WTC11 (cell line): ENCODE measurements around the gene FAM200B. TPM values are rescaled to one million over a fixed set of nuclear protein-coding genes. Genes with fewer than 3 reads are reported as not detected.

Source experiments
- ATAC-seq: fragments of 200-7000 bp; cut with Tn5 transposase; 2 replicates; pipeline ENCODE4 v1.10.0; 2021; ENCODE audit warnings: mild to moderate bottlenecking, moderate library complexity
- CTCF ChIA-PET: fragments of 300-600 bp; sonication (Branson Sonifier 250); formaldehyde crosslinking; loops from one replicate; lab custom pipeline; 2021; ENCODE audit warnings: antibody characterized with exemption; lab: Charles Lee
- POLR2A ChIA-PET: fragments of 350-600 bp; sonication (Branson Sonifier 250); formaldehyde crosslinking; loops from one replicate; lab custom pipeline; 2021; ENCODE audit warnings: antibody characterized with exemption; lab: Charles Lee
- DNase-seq: peaks from one replicate; pipeline ENCODE4 v3.0.0; 2021; ENCODE audit warnings: low spot score
- H3K27ac Mint-ChIP-seq: 2 replicates; pipeline ENCODE4 v1.8.0; 2021; ENCODE audit warnings: mixed read lengths
- H3K27me3 Mint-ChIP-seq: 2 replicates; pipeline ENCODE4 v1.8.0; 2021; ENCODE audit warnings: low read depth, mild to moderate bottlenecking, moderate library complexity, mixed read lengths
- H3K36me3 Mint-ChIP-seq: 2 replicates; pipeline ENCODE4 v1.8.0; 2021; ENCODE audit warnings: mixed read lengths
- H3K4me1 Mint-ChIP-seq: 2 replicates; pipeline ENCODE4 v1.8.0; 2022; ENCODE audit warnings: mixed read lengths
- H3K4me3 Mint-ChIP-seq: 2 replicates; pipeline ENCODE4 v1.8.0; 2021; ENCODE audit warnings: mild to moderate bottlenecking, moderate library complexity, mixed read lengths
- H3K9me3 Mint-ChIP-seq: 2 replicates; pipeline ENCODE4 v1.8.0; 2021; ENCODE audit warnings: mixed read lengths
- E2F1 ChIP-seq: sonication (generic); formaldehyde crosslinking; IDR thresholded peaks from 2 replicates; pipeline ENCODE4 v1.8.0; 2022; ENCODE audit warnings: mild to moderate bottlenecking, missing genetic modification reagents
- ELF4 ChIP-seq: sonication (generic); formaldehyde crosslinking; IDR thresholded peaks from 2 replicates; pipeline ENCODE4 v1.8.1; 2022; ENCODE audit warnings: low read depth, mild to moderate bottlenecking, moderate library complexity, missing genetic modification reagents
- IRF2 ChIP-seq: sonication (generic); formaldehyde crosslinking; IDR thresholded peaks from 2 replicates; pipeline ENCODE4 v1.8.0; 2022; ENCODE audit warnings: low read depth, missing genetic modification reagents, borderline replicate concordance
- JUN ChIP-seq: sonication (generic); formaldehyde crosslinking; IDR thresholded peaks from 2 replicates; pipeline ENCODE4 v1.8.0; 2023; ENCODE audit warnings: mild to moderate bottlenecking, missing genetic modification reagents
- MAX ChIP-seq: sonication (generic); formaldehyde crosslinking; IDR thresholded peaks from 2 replicates; pipeline ENCODE4 v1.8.0; 2022; ENCODE audit warnings: mild to moderate bottlenecking, missing genetic modification reagents
- MXD4 ChIP-seq: fragments of 250-450 bp; sonication (Bioruptor Pico); IDR thresholded peaks from 2 replicates; pipeline ENCODE4 v1.8.0; 2021; ENCODE audit warnings: mild to moderate bottlenecking, moderate library complexity, borderline replicate concordance
- NFE2L1 ChIP-seq: sonication (generic); formaldehyde crosslinking; IDR thresholded peaks from 2 replicates; pipeline ENCODE4 v1.8.1; 2023; ENCODE audit warnings: missing genetic modification reagents
- NR1H2 ChIP-seq: sonication (generic); formaldehyde crosslinking; IDR thresholded peaks from 2 replicates; pipeline ENCODE4 v1.9.0; 2021; ENCODE audit warnings: mild to moderate bottlenecking, moderate library complexity, missing genetic modification reagents
- PRRX2 ChIP-seq: fragments of 250-450 bp; sonication (Bioruptor Pico); IDR thresholded peaks from 2 replicates; pipeline ENCODE4 v1.8.0; 2021; ENCODE audit warnings: mild to moderate bottlenecking
- SMAD4 ChIP-seq: sonication (generic); formaldehyde crosslinking; IDR thresholded peaks from 2 replicates; pipeline ENCODE4 v1.8.0; 2022; ENCODE audit warnings: mild to moderate bottlenecking, missing genetic modification reagents
- SP1 ChIP-seq: sonication (generic); formaldehyde crosslinking; conservative IDR thresholded peaks from 2 replicates; pipeline ENCODE4 v1.8.1; 2022; ENCODE audit warnings: missing genetic modification reagents
- TEAD4 ChIP-seq: sonication (generic); formaldehyde crosslinking; IDR thresholded peaks from 2 replicates; pipeline ENCODE4 v1.8.0; 2022; ENCODE audit warnings: mild to moderate bottlenecking, missing genetic modification reagents
- ZMAT4 ChIP-seq: fragments of 250-450 bp; sonication (Bioruptor Pico); IDR thresholded peaks from 2 replicates; pipeline ENCODE4 v1.9.0; 2021; ENCODE audit warnings: mild to moderate bottlenecking
- ZNF317 ChIP-seq: sonication (generic); formaldehyde crosslinking; IDR thresholded peaks from 2 replicates; pipeline ENCODE4 v1.8.1; 2023; ENCODE audit warnings: low read depth, mild to moderate bottlenecking, moderate library complexity, missing genetic modification reagents, borderline replicate concordance
- ZNF423 ChIP-seq: fragments of 250-450 bp; sonication (Bioruptor Pico); IDR thresholded peaks from 2 replicates; pipeline ENCODE4 v2.1.2; 2022; ENCODE audit warnings: mild to moderate bottlenecking, moderate library complexity
- ZNF425 ChIP-seq: fragments of 250-450 bp; sonication (Bioruptor Pico); conservative IDR thresholded peaks from 2 replicates; pipeline ENCODE4 v1.9.0; 2021; ENCODE audit warnings: mild to moderate bottlenecking
- total RNA-seq: library from RNA; stranded (reverse); gene quantifications from 3 replicates; pipeline ENCODE4 v1.2.3, GENCODE V29; 2021
- TF ChIP-seq, protein P1 (sequence below): sonication (generic); formaldehyde crosslinking; IDR thresholded peaks from 2 replicates; pipeline ENCODE4 v1.8.0; 2023; ENCODE audit warnings: missing genetic modification reagents, mild to moderate bottlenecking, borderline replicate concordance
- TF ChIP-seq, protein P2 (sequence below): sonication (generic); formaldehyde crosslinking; IDR thresholded peaks from 2 replicates; pipeline ENCODE4 v1.8.1; 2023; ENCODE audit warnings: mild to moderate bottlenecking, missing genetic modification reagents
- TF ChIP-seq, protein P3 (sequence below): sonication (generic); formaldehyde crosslinking; conservative IDR thresholded peaks from 2 replicates; pipeline ENCODE4 v1.8.1; 2022; ENCODE audit warnings: mild to moderate bottlenecking, missing genetic modification reagents
- TF ChIP-seq, protein P4 (sequence below): sonication (generic); formaldehyde crosslinking; IDR thresholded peaks from 2 replicates; pipeline ENCODE4 v1.8.0; 2022; ENCODE audit warnings: missing genetic modification reagents

Gene FAM200B
- total RNA-seq, 1 experiment from 2014 or later, result 28.4 TPM

DNA sequence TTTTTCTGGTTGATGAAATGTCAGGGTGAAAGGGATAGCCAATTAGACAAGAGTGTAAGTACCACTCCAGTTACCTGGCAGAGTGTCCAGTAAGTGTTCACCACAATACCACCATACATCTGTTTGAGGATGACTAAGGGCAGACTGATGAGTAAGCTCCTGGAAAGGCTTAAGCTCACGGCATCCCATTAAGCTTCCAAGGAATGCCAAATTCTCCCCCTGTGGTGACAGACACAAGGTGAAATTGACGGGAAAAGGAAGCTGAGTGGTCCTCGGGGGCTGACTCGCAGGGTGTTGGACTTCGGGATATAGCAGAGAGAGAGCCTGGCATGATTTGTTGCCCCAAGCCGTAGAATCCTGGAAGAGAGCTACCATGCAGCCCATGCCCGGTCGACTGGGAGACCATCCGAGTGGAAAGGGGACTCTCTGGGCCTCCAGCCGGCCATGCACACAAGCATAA, 13.6 kb downstream of the FAM200B start (continued):
- TF ChIP-seq, protein P1, sequence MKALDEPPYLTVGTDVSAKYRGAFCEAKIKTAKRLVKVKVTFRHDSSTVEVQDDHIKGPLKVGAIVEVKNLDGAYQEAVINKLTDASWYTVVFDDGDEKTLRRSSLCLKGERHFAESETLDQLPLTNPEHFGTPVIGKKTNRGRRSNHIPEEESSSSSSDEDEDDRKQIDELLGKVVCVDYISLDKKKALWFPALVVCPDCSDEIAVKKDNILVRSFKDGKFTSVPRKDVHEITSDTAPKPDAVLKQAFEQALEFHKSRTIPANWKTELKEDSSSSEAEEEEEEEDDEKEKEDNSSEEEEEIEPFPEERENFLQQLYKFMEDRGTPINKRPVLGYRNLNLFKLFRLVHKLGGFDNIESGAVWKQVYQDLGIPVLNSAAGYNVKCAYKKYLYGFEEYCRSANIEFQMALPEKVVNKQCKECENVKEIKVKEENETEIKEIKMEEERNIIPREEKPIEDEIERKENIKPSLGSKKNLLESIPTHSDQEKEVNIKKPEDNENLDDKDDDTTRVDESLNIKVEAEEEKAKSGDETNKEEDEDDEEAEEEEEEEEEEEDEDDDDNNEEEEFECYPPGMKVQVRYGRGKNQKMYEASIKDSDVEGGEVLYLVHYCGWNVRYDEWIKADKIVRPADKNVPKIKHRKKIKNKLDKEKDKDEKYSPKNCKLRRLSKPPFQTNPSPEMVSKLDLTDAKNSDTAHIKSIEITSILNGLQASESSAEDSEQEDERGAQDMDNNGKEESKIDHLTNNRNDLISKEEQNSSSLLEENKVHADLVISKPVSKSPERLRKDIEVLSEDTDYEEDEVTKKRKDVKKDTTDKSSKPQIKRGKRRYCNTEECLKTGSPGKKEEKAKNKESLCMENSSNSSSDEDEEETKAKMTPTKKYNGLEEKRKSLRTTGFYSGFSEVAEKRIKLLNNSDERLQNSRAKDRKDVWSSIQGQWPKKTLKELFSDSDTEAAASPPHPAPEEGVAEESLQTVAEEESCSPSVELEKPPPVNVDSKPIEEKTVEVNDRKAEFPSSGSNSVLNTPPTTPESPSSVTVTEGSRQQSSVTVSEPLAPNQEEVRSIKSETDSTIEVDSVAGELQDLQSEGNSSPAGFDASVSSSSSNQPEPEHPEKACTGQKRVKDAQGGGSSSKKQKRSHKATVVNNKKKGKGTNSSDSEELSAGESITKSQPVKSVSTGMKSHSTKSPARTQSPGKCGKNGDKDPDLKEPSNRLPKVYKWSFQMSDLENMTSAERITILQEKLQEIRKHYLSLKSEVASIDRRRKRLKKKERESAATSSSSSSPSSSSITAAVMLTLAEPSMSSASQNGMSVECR (CRISPR knock-in tag), result no peak
- TF ChIP-seq TEAD4 (CRISPR knock-in tag) (no peak), PRRX2 (CRISPR knock-in tag) (no peak), ZNF423 (CRISPR knock-in tag) (no peak)
- TF ChIP-seq, all 79 proteins: peak for 0

- peaks cover 49% of the 10 kb centered on the region for H3K4me1 Mint-ChIP-seq
- DNase-seq (no peak), ATAC-seq (no peak)
- no peak overlapping the region for H3K4me3 Mint-ChIP-seq
- no peak for TF ChIP-seq ZNF317 (CRISPR knock-in tag)
- no peak for TF ChIP-seq MXD4
- no peak for TF ChIP-seq IRF2 (CRISPR knock-in tag)
- TF ChIP-seq NFE2L1 (CRISPR knock-in tag), result no peak
- TF ChIP-seq ZNF425 (CRISPR knock-in tag), result no peak
- TF ChIP-seq ZMAT4 (CRISPR knock-in tag), result no peak
- TF ChIP-seq, protein P2, sequence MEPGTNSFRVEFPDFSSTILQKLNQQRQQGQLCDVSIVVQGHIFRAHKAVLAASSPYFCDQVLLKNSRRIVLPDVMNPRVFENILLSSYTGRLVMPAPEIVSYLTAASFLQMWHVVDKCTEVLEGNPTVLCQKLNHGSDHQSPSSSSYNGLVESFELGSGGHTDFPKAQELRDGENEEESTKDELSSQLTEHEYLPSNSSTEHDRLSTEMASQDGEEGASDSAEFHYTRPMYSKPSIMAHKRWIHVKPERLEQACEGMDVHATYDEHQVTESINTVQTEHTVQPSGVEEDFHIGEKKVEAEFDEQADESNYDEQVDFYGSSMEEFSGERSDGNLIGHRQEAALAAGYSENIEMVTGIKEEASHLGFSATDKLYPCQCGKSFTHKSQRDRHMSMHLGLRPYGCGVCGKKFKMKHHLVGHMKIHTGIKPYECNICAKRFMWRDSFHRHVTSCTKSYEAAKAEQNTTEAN (CRISPR knock-in tag), result no peak
- H3K27me3 Mint-ChIP-seq, result no peaks in the 10 kb centered on the region; the same call in 1 of the 2 replicates
- POLR2A ChIA-PET, result interaction anchor here (0.7 kb wide), 1 partner anchor 10 kb away, joined by 3 read pairs; no protein-coding TSS in a partner anchor
- H3K36me3 Mint-ChIP-seq, result peaks cover 12% of the 10 kb centered on the region
- peaks cover 40% of the 10 kb centered on the region for H3K9me3 Mint-ChIP-seq
- H3K27ac Mint-ChIP-seq, result no peak overlapping the region
- CTCF ChIA-PET, result interaction anchor here (0.6 to 0.7 kb wide), 2 partner anchors 31 to 52 kb away, joined by 3 to 4 read pairs; no protein-coding TSS in a partner anchor
Measured at GRCh38 chr4:15695729-15696128, 14.1 kb downstream of the FAM200B start.

DNA sequence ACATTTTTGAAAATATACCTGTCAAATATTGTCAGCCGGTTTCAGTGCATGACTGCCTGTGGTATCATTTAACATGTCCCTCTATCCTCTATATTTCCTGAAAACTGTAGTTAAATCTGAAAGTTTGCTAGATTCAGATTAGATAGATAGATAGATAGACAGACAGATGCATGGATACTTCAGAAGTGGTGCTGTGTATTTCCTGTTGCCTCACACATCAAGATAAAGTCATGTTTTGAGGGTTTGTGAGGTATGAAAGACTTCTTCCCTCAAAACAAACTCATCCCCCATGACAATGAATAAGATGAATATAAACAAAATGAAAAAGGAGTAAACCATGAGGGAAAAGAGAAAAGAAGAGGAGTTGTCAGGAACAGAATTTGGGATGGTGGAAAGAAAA, 15.2 kb downstream of the FAM200B start:
- ATAC-seq (no peak), DNase-seq (no peak)
- Mint-ChIP-seq H3K36me3 (peaks cover 12% of the 10 kb centered on the region), H3K4me1 (peaks cover 48% of the 10 kb centered on the region), H3K9me3 (peaks cover 40% of the 10 kb centered on the region), H3K27me3 (peaks cover 11% of the 10 kb centered on the region), H3K27ac (no peak overlapping the region), H3K4me3 (no peak overlapping the region)
- ChIA-PET CTCF (no interaction called here), POLR2A (no interaction called here)
- TF ChIP-seq, protein P3, sequence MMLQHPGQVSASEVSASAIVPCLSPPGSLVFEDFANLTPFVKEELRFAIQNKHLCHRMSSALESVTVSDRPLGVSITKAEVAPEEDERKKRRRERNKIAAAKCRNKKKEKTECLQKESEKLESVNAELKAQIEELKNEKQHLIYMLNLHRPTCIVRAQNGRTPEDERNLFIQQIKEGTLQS, result no peak
- TF ChIP-seq E2F1 (no peak), SMAD4 (CRISPR knock-in tag) (no peak), NR1H2 (no peak), JUN (CRISPR knock-in tag) (no peak), ELF4 (CRISPR knock-in tag) (no peak), SP1 (no peak), MAX (CRISPR knock-in tag) (no peak)
- TF ChIP-seq, protein P4, sequence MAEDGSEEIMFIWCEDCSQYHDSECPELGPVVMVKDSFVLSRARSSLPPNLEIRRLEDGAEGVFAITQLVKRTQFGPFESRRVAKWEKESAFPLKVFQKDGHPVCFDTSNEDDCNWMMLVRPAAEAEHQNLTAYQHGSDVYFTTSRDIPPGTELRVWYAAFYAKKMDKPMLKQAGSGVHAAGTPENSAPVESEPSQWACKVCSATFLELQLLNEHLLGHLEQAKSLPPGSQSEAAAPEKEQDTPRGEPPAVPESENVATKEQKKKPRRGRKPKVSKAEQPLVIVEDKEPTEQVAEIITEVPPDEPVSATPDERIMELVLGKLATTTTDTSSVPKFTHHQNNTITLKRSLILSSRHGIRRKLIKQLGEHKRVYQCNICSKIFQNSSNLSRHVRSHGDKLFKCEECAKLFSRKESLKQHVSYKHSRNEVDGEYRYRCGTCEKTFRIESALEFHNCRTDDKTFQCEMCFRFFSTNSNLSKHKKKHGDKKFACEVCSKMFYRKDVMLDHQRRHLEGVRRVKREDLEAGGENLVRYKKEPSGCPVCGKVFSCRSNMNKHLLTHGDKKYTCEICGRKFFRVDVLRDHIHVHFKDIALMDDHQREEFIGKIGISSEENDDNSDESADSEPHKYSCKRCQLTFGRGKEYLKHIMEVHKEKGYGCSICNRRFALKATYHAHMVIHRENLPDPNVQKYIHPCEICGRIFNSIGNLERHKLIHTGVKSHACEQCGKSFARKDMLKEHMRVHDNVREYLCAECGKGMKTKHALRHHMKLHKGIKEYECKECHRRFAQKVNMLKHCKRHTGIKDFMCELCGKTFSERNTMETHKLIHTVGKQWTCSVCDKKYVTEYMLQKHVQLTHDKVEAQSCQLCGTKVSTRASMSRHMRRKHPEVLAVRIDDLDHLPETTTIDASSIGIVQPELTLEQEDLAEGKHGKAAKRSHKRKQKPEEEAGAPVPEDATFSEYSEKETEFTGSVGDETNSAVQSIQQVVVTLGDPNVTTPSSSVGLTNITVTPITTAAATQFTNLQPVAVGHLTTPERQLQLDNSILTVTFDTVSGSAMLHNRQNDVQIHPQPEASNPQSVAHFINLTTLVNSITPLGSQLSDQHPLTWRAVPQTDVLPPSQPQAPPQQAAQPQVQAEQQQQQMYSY, result no peak
